IMR-90 (cell line): ENCODE data around the gene FBRSL1. TPM values are rescaled to one million over a fixed set of nuclear protein-coding genes. Genes with fewer than 3 reads are reported as not detected.

ENCODE experiments used
- ATAC-seq: fragments of 200-7000 bp; cut with Tn5 transposase; 2 replicates; pipeline ENCODE4 v1.9.1; 2020; ENCODE audit warnings: low read depth, mild to moderate bottlenecking, moderate library complexity
- BruUV-seq: library from RNA; stranded (reverse); fragments of 400-500 nt; replicated peaks from 2 replicates; lab custom pipeline; 2021; lab: Mats Ljungman, UMichigan
- CTCF ChIA-PET: fragments of 300-600 bp; formaldehyde crosslinking; extraction: SDS; loops from one replicate; lab custom pipeline; 2021; ENCODE audit warnings: antibody characterized with exemption; lab: Yijun Ruan, JAX
- POLR2A ChIA-PET: fragments of 300-600 bp; sonication (Branson Sonifier 250); formaldehyde crosslinking; loops from one replicate; lab custom pipeline; 2022; ENCODE audit warnings: antibody characterized with exemption; ENCODE audit not compliant: unreplicated experiment; lab: Charles Lee
- DNase-seq: peaks from one replicate; pipeline ENCODE4 v3.0.0; 2013
- H2AFZ ChIP-seq: replicated peaks from 2 replicates; pipeline ENCODE3; 2013; ENCODE audit warnings: low read length, mild to moderate bottlenecking; ENCODE audit not compliant: poor library complexity
- H2AK5ac ChIP-seq: 2 replicates; pipeline ENCODE4 v1.6.1; 2013; ENCODE audit warnings: low read depth, low read length, inconsistent platforms
- H2AK9ac ChIP-seq: replicated peaks from 2 replicates; pipeline ENCODE3; 2013; ENCODE audit warnings: mild to moderate bottlenecking, low read depth, low read length, moderate library complexity; ENCODE audit not compliant: poor library complexity
- H2BK120ac ChIP-seq: 2 replicates; pipeline ENCODE4 v1.6.1; 2013; ENCODE audit warnings: low read depth, low read length, inconsistent platforms
- H2BK15ac ChIP-seq: 3 replicates; pipeline ENCODE4 v1.6.1; 2013; ENCODE audit warnings: low read depth, low read length, inconsistent platforms
- H2BK20ac ChIP-seq: 2 replicates; pipeline ENCODE4 v1.6.1; 2013; ENCODE audit warnings: low read depth, mild to moderate bottlenecking, inconsistent platforms, low read length, moderate library complexity
- H2BK5ac ChIP-seq: 2 replicates; pipeline ENCODE4 v1.6.1; 2013; ENCODE audit warnings: mild to moderate bottlenecking, low read depth, low read length, inconsistent platforms; ENCODE audit not compliant: poor library complexity, severe bottlenecking
- H3K14ac ChIP-seq: replicated peaks from 2 replicates; pipeline ENCODE4 v1.6.1; 2013; ENCODE audit warnings: low read depth, low read length, inconsistent platforms
- H3K18ac ChIP-seq: 2 replicates; pipeline ENCODE4 v1.6.1; 2013; ENCODE audit warnings: low read depth, low read length, control low read depth
- H3K23ac ChIP-seq: 2 replicates; pipeline ENCODE4 v1.6.1; 2013; ENCODE audit warnings: low read depth, low read length, inconsistent platforms
- H3K27ac ChIP-seq: 2 replicates; pipeline ENCODE4 v1.5.1; 2013; ENCODE audit warnings: mild to moderate bottlenecking, control low read depth, low read length; ENCODE audit not compliant: insufficient read depth
- H3K27me3 ChIP-seq: 2 replicates; pipeline ENCODE4 v1.6.1; 2013; ENCODE audit warnings: low read length; ENCODE audit not compliant: control insufficient read depth, insufficient read depth
- H3K36me3 ChIP-seq: 2 replicates; pipeline ENCODE4 v1.6.1; 2013; ENCODE audit warnings: low read length, mixed read lengths; ENCODE audit not compliant: control insufficient read depth, insufficient read depth
- H3K4ac ChIP-seq: 2 replicates; pipeline ENCODE4 v1.6.1; 2013; ENCODE audit warnings: low read depth, low read length, inconsistent platforms
- H3K4me1 ChIP-seq: 2 replicates; pipeline ENCODE4 v1.6.1; 2013; ENCODE audit warnings: low read length, mixed read lengths; ENCODE audit not compliant: control insufficient read depth, insufficient read depth
- H3K4me2 ChIP-seq: 2 replicates; pipeline ENCODE4 v1.6.1; 2013; ENCODE audit warnings: low read depth, mild to moderate bottlenecking, control low read depth, low read length, moderate library complexity
- H3K4me3 ChIP-seq: 2 replicates; pipeline ENCODE4 v1.5.1; 2013; ENCODE audit warnings: low read depth, mild to moderate bottlenecking, control low read depth, low read length, moderate library complexity; ENCODE audit not compliant: insufficient read depth
- H3K56ac ChIP-seq: 2 replicates; pipeline ENCODE4 v1.6.1; 2013; ENCODE audit warnings: low read length, inconsistent platforms; ENCODE audit not compliant: insufficient read depth; ENCODE audit errors: extremely low read depth
- H3K79me1 ChIP-seq, 2 experiments: 2 replicates each; pipeline ENCODE4 v1.6.1; 2013; ENCODE audit warnings: low read length in 2 of 2, inconsistent platforms in 1 of 2, low read depth in 1 of 2
- H3K9ac ChIP-seq: 2 replicates; pipeline ENCODE4 v1.6.1; 2013; ENCODE audit warnings: low read depth, low read length, control low read depth
- H3K9me1 ChIP-seq: 2 replicates; pipeline ENCODE4 v1.6.1; 2013; ENCODE audit warnings: low read length, inconsistent platforms; ENCODE audit not compliant: insufficient read depth
- H3K9me3 ChIP-seq: 2 replicates; pipeline ENCODE4 v1.6.1; 2013; ENCODE audit warnings: low read length; ENCODE audit not compliant: control insufficient read depth, insufficient read depth
- H4K20me1 ChIP-seq: 2 replicates; pipeline ENCODE4 v1.6.1; 2013; ENCODE audit warnings: low read length, inconsistent platforms; ENCODE audit not compliant: insufficient read depth
- H4K5ac ChIP-seq: 2 replicates; pipeline ENCODE4 v1.6.1; 2013; ENCODE audit warnings: mild to moderate bottlenecking, low read depth, low read length, control low read depth
- H4K8ac ChIP-seq, 2 experiments: 2 replicates each; pipeline ENCODE4 v1.6.1; 2013; ENCODE audit warnings: low read depth in 2 of 2, low read length in 2 of 2, control low read depth in 1 of 2, inconsistent platforms in 1 of 2
- H4K91ac ChIP-seq: 2 replicates; pipeline ENCODE4 v1.6.1; 2013; ENCODE audit warnings: low read depth, low read length, inconsistent platforms; ENCODE audit not compliant: insufficient read depth
- CEBPB ChIP-seq: IDR thresholded peaks from 2 replicates; pipeline ENCODE4 v1.6.1; 2012; ENCODE audit warnings: low read depth, low read length, improper control_type of control experiment
- ELK1 ChIP-seq: fragments of 150-350 bp; IDR thresholded peaks from 2 replicates; pipeline ENCODE4 v1.6.1; 2016; ENCODE audit warnings: low read depth, mild to moderate bottlenecking, low read length, moderate library complexity, borderline replicate concordance
- RCOR1 ChIP-seq: IDR thresholded peaks from 2 replicates; pipeline ENCODE4 v1.6.1; 2012; ENCODE audit warnings: mild to moderate bottlenecking, low read length, improper control_type of control experiment; ENCODE audit not compliant: insufficient replicate concordance
- RFX5 ChIP-seq: IDR thresholded peaks from 2 replicates; pipeline ENCODE4 v1.8.0; 2012; ENCODE audit warnings: low read depth, mild to moderate bottlenecking, low read length, moderate library complexity
- SMC3 ChIP-seq: fragments of 150-350 bp; IDR thresholded peaks from 2 replicates; pipeline ENCODE4 v1.6.1; 2016; ENCODE audit warnings: low read depth, mild to moderate bottlenecking, antibody characterized with exemption, low read length, moderate library complexity
- WGBS, 2 experiments: methylation state at CpG; one replicate each; pipeline versions ENCODE4 v1.1.5 to v1.1.7; 2013; ENCODE audit warnings: missing lambda C conversion rate in 2 of 2; ENCODE audit not compliant: insufficient read length in 1 of 2; ENCODE audit errors: extremely low coverage in 2 of 2; 5-methylcytosine and 5-hydroxymethylcytosine counted together
- dilution Hi-C: fragments of 300-500 bp; cut with HindIII; formaldehyde crosslinking; loops from one replicate; pipeline ENCODE4 v1.14.3; 2018; ENCODE audit warnings: low sequenced_read_pairs; ENCODE audit not compliant: unreplicated experiment
- in situ Hi-C: fragments of 300-500 bp; cut with MboI; formaldehyde crosslinking; loops from 3 replicates; pipeline ENCODE4 v1.14.3; 2019; ENCODE audit warnings: low sequenced_read_pairs, inconsistent platforms, mixed read lengths
- intact Hi-C: fragments of 100-400 bp; cut with micrococcal nuclease; formaldehyde crosslinking; loops from 2 replicates; pipeline ENCODE4 v1.10.0; 2022
- polyA plus RNA-seq, 3 experiments: library from polyadenylated mRNA; depleted of rRNA; stranded (reverse); fragments of >200 nt; gene quantifications; 2 replicates each; pipeline ENCODE4 v1.2.3, GENCODE V29; 2012; ENCODE audit warnings: low replicate concordance in 1 of 3
- total RNA-seq: library from RNA; depleted of rRNA; stranded (reverse); fragments of >200 nt; gene quantifications from 2 replicates; pipeline ENCODE4 v1.2.3, GENCODE V29; 2012

The FBRSL1 gene
- total and polyA plus RNA-seq, 2 of the 4 experiments (the other 2 are of a cell fraction): 0.36 to 10.8 TPM

GRCh38 chr12:132446633-132447326, 43.2 kb upstream of the FBRSL1 start:
- Histone ChIP-seq H2AFZ (no peak overlapping the region), H3K36me3 (no peaks in the 10 kb centered on the region), H3K9me3 (no peaks in the 10 kb centered on the region), H3K4me3 (no peak overlapping the region), H3K79me1 (no peaks in the 10 kb centered on the region), H3K27ac (no peak overlapping the region), H2BK15ac (no peak overlapping the region), H3K4me2 (no peak overlapping the region), H3K4me1 (no peaks in the 10 kb centered on the region), H4K20me1 (no peaks in the 10 kb centered on the region), H2BK5ac (no peak overlapping the region), H2BK120ac (no peak overlapping the region), H4K8ac (no peak overlapping the region), H3K9me1 (no peaks in the 10 kb centered on the region), H3K23ac (no peak overlapping the region), H3K14ac (no peak overlapping the region), H2AK9ac (peak overlapping the region; percentile 55), H4K91ac (no peak overlapping the region), H3K27me3 (peaks cover 27% of the 10 kb centered on the region), H3K18ac (no peak overlapping the region), H3K56ac (no peak overlapping the region), H2BK20ac (no peak overlapping the region), H3K4ac (no peak overlapping the region), H3K9ac (no peak overlapping the region), H4K5ac (no peak overlapping the region), H2AK5ac (no peak overlapping the region)
- intact Hi-C loops (no loop called here), dilution Hi-C loops (no loop called here), in situ Hi-C loops (no loop called here)
- ChIA-PET CTCF (no interaction called here), POLR2A (no interaction called here)
- BruUV-seq: no TSS peak
- no peak for DNase-seq
- no peak for TF ChIP-seq RCOR1
- no peak for TF ChIP-seq CEBPB
- TF ChIP-seq RFX5: no peak
- TF ChIP-seq ELK1: no peak
- TF ChIP-seq SMC3: no peak
- no peak for ATAC-seq
- WGBS, 2 experiments: 83% methylated on average over 7 of the region's 13 CpGs; no CpG with 5 or more reads in 1 of the 2 experiments
